ENCODE data around the gene HDAC8. TPM values are rescaled to one million over a fixed set of nuclear protein-coding genes. Genes with fewer than 3 reads are reported as not detected.

HDAC8 gene
- total and polyA plus RNA-seq, 12 donors = 32.1 to 232 (median 57.1) TPM

DNA sequence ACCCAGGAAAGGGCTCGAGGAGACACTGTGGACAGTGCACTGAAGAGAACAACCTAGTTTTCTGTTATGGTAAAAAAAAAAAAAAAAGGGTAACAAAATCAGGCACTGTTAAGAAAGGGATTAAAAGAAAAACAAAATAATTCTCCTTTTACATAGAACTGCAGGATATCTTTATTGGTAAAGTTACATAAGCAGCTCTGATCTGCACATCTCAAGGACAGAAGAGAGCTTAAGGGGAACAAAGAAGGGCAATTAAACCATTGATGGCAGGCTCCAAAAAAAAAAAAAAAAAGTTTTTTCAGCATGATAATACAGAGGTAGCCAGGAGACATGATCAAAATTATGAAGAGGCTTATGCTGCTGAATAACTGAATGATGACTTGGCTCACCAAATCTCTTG lies 85.0 kb downstream of the HDAC8 start:
- TF ChIP-seq, protein P1, sequence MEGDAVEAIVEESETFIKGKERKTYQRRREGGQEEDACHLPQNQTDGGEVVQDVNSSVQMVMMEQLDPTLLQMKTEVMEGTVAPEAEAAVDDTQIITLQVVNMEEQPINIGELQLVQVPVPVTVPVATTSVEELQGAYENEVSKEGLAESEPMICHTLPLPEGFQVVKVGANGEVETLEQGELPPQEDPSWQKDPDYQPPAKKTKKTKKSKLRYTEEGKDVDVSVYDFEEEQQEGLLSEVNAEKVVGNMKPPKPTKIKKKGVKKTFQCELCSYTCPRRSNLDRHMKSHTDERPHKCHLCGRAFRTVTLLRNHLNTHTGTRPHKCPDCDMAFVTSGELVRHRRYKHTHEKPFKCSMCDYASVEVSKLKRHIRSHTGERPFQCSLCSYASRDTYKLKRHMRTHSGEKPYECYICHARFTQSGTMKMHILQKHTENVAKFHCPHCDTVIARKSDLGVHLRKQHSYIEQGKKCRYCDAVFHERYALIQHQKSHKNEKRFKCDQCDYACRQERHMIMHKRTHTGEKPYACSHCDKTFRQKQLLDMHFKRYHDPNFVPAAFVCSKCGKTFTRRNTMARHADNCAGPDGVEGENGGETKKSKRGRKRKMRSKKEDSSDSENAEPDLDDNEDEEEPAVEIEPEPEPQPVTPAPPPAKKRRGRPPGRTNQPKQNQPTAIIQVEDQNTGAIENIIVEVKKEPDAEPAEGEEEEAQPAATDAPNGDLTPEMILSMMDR (IDR thresholded peaks at IDR 0.05) = no peak
- TF ChIP-seq POLR2A (IDR thresholded peaks at IDR 0.05) = no peak
- 42 to 86% (median 65%) methylated on average over 1 of the region's 1 CpG for WGBS, 4 donors

DNA sequence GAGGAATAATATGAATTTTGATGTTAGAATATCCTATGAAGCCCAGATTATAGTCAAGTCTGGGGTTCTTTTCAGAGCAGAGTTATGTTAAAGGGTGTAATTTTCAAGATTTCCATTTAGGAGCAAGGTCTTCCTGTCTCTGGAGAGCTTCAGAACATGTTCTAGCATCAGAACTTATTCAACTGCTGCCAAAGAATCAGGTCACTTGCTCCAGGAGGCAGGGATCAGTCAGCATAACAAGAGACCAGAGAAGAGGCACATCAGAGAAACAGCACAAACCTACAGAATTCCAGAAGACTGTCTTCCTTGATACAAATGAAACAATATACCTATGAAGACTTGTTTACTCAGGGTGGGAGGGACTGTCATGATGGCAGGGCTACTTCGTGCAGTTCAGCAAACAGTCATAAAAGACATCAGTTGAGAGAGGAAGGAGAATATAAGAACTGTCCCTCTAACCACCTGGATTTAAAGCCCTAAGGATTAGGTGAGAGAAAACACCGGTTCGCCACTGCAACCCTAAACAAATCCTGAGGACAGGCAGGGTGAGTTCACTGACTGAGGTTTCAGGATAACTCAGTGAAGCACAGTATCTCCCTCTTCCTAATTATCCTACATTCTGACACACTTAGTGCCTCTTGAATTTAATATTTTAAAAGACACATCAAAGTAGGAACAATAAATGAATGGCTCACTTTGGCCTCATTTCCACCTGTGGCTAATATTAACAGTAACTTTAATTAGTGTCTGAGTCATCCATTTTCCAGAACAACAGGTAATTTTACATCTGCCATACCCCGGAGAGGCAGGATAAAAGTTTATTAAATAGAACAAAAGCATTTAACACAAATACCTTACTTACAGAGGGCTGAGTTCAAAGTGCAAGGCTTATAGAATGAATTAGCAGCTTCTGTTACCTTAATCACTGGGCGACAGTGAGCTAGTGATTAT lies 93.0 kb downstream of the HDAC8 start:
- no peak for DNase-seq
- H3K36me3 ChIP-seq (replicated peaks in 1 of 2) = no peaks in the 10 kb centered on the region
- intact Hi-C loops (cut with DNase I) = no loop called here
- 72 to 89% (median 79%) methylated on average over 5 of the region's 5 CpGs for WGBS, 4 donors
- H3K9me3 ChIP-seq (replicated peaks in 1 of 3) = no peaks in the 10 kb centered on the region
- no peaks in the 10 kb centered on the region for H3K4me1 ChIP-seq (replicated peaks in 1 of 2)
- TF ChIP-seq, protein P1 (IDR thresholded peaks at IDR 0.05) = no peak
- no peak for TF ChIP-seq POLR2A (IDR thresholded peaks at IDR 0.05)
- no peak overlapping the region for H3K27ac ChIP-seq
- H3K4me3 ChIP-seq = no peak overlapping the region
- H3K27me3 ChIP-seq = no peaks in the 10 kb centered on the region

More for the DNA sequence above, 85.0 kb downstream of the HDAC8 start:
- intact Hi-C loops (cut with DNase I) = no loop called here
- Histone ChIP-seq H3K4me3 (no peak overlapping the region), H3K36me3 (replicated peaks in 1 of 2) (no peaks in the 10 kb centered on the region), H3K4me1 (replicated peaks in 1 of 2) (no peaks in the 10 kb centered on the region), H3K27me3 (peaks cover 5% of the 10 kb centered on the region), H3K9me3 (replicated peaks in 1 of 3) (no peaks in the 10 kb centered on the region), H3K27ac (no peak overlapping the region)
- DNase-seq = no peak

DNA sequence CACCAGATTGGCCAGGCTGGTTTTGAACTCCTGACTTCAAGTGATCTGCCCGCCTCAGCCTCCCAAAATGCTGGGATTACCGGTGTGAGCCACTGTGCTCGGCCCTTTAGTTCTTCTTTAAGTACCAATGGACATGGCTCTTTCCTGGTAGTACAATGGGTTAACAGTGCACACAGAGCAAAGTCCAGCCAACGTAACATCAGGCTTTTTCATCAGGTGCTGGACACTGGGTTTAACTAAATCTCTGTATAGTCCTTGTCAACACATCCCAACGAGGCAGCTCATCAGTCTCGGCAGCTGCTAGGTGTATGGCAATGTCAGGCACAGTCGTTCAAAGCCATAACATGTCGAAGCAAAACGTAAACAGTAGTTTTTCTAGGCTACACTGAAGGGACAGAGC lies 93.8 kb downstream of the HDAC8 start:
- no peak for DNase-seq
- Histone ChIP-seq H3K9me3 (replicated peaks in 1 of 3) (no peaks in the 10 kb centered on the region), H3K27ac (no peak overlapping the region), H3K4me3 (no peak overlapping the region), H3K36me3 (replicated peaks in 1 of 2) (no peaks in the 10 kb centered on the region), H3K27me3 (no peaks in the 10 kb centered on the region), H3K4me1 (replicated peaks in 1 of 2) (no peaks in the 10 kb centered on the region)
- intact Hi-C loops (cut with DNase I) = no loop called here
- 73 to 95% (median 78%) methylated on average over 7 to 9 of the region's 9 CpGs for WGBS, 4 donors
- TF ChIP-seq, protein P1 (IDR thresholded peaks at IDR 0.05) = no peak
- TF ChIP-seq POLR2A (IDR thresholded peaks at IDR 0.05) = no peak

DNA sequence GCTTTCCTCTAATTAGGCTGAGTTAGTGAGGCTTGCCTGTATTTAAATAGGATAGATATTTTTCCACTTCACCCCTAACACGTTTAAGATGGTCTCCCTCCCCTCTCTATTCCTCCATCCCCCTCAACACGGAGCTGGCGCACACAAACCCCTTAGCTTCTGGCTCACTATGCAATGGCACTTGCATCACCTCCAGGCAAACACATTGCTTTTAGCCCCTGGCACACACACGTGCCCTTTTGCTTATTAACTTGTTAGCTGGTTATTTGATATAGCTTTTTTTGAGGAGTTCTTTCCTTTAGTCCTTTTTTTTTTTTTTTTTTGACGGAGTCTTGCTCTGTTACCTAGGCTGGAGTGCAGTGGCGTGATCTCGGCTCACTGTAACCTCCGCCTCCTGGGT lies 94.3 kb downstream of the HDAC8 start:
- intact Hi-C loops (cut with DNase I) = no loop called here
- 73 to 91% (median 82%) methylated on average over 8 of the region's 8 CpGs for whole genome bisulfite sequencing, 4 donors
- Histone ChIP-seq H3K27ac (no peak overlapping the region), H3K4me1 (replicated peaks in 1 of 2) (no peaks in the 10 kb centered on the region), H3K9me3 (replicated peaks in 1 of 3) (no peaks in the 10 kb centered on the region), H3K36me3 (replicated peaks in 1 of 2) (no peaks in the 10 kb centered on the region), H3K27me3 (no peaks in the 10 kb centered on the region), H3K4me3 (no peak overlapping the region)
- no peak for TF ChIP-seq POLR2A (IDR thresholded peaks at IDR 0.05)
- TF ChIP-seq, protein P1 (IDR thresholded peaks at IDR 0.05) = no peak
- no peak for DNase-seq

Measured in adrenal gland (tissue), 12 donors.